Transverse colon (tissue), 4 donors: ENCODE results near the gene RUNX1. TPM values are rescaled to one million over a fixed set of nuclear protein-coding genes. Genes with fewer than 3 reads are reported as not detected.

Experiments used
- DNase-seq: peaks from one replicate; pipeline ENCODE4 v3.0.0-alpha.2; 2019
- H3K27ac ChIP-seq, 4 donors: fragments of 200-600 bp; sonication (generic); 2 replicates each; pipeline ENCODE4 v1.5.1; 2016 to 2018; ENCODE audit warnings: inconsistent platforms in 4 of 4
- H3K27me3 ChIP-seq: fragments of 200-600 bp; sonication (generic); 2 replicates; pipeline ENCODE4 v1.5.1; 2017; ENCODE audit warnings: inconsistent platforms
- H3K36me3 ChIP-seq, 4 donors: fragments of 200-600 bp; sonication (generic); 2 replicates each; pipeline ENCODE4 v1.5.1; 2017 to 2019; ENCODE audit warnings: inconsistent platforms in 4 of 4
- H3K4me1 ChIP-seq, 4 donors: fragments of 200-600 bp; sonication (generic); 2 replicates each; pipeline ENCODE4 v1.5.1; 2017 to 2020; ENCODE audit warnings: inconsistent platforms in 4 of 4
- H3K4me3 ChIP-seq, 4 donors: fragments of 200-600 bp; sonication (generic); 1 replicate in 1 of 4; 2 replicates in 3 of 4; pipeline versions ENCODE4 v1.5.1 to v1.6.1; 2017 to 2019; ENCODE audit warnings: inconsistent platforms in 4 of 4
- H3K9me3 ChIP-seq, 2 donors: fragments of 200-600 bp; sonication (generic); 2 replicates each; pipeline ENCODE4 v1.5.1; 2017 to 2019; ENCODE audit warnings: inconsistent platforms in 2 of 2
- CTCF ChIP-seq, 5 experiments: fragments of 200-600 bp in 3 of 5; fragments of 450-650 bp in 2 of 5; sonication (generic) in 3 of 5; IDR thresholded peaks; 1 replicate in 2 of 5; 2 replicates in 3 of 5; pipeline ENCODE4 v1.5.1; 2016 to 2017; ENCODE audit warnings: antibody characterized with exemption in 5 of 5, inconsistent platforms in 3 of 5, mild to moderate bottlenecking in 2 of 5, moderate library complexity in 1 of 5
- EP300 ChIP-seq: sonication (generic); formaldehyde crosslinking; IDR thresholded peaks from one replicate; pipeline ENCODE4 v1.6.1; 2017; ENCODE audit warnings: antibody characterized with exemption, low read depth
- POLR2A ChIP-seq: fragments of 450-650 bp; IDR thresholded peaks from one replicate; pipeline ENCODE4 v1.6.1; 2016; ENCODE audit warnings: antibody characterized with exemption, mild to moderate bottlenecking, moderate library complexity
- POLR2AphosphoS5 ChIP-seq, 3 donors: sonication (generic); formaldehyde crosslinking; IDR thresholded peaks; one replicate each; pipeline ENCODE4 v1.6.1; 2016; ENCODE audit warnings: antibody characterized with exemption in 3 of 3
- WGBS, 2 donors: methylation state at CpG; one replicate each; pipeline ENCODE4 v1.1.5; 2018; ENCODE audit warnings: low coverage in 1 of 2; 5-methylcytosine and 5-hydroxymethylcytosine counted together
- in situ Hi-C, 4 donors: fragments of 200-750 bp; cut with MboI; loops; one replicate each; pipeline versions ENCODE4 v1.15.0 to v1.15.1; 2017; ENCODE audit warnings: low sequenced_read_pairs in 3 of 4, low pct_ligation_motif_present in 1 of 4, low pct_unique_long_range_greater_than_20kb in 1 of 4
- intact Hi-C: fragments of 100-400 bp; cut with DNase I; formaldehyde crosslinking; loops from one replicate; pipeline ENCODE4 v1.15.1; 2023; ENCODE audit warnings: low total_unique reads
- total RNA-seq, 4 donors: library from RNA; depleted of rRNA; stranded (reverse); fragments of >200 nt; gene quantifications; one replicate each; pipeline ENCODE4 v1.1.0, GENCODE V29; 2016

Gene RUNX1
- total RNA-seq, 4 donors from 2014 or later = 8.3 to 60.1 (median 34.7) TPM

GRCh38 chr21:34817821-34818661, 231.1 kb downstream of the RUNX1 start:
- intact Hi-C loops = no loop called here
- TF ChIP-seq EP300 (no peak), CTCF (IDR thresholded peaks at IDR 0.05) (no peak)
- H3K4me3 ChIP-seq = no peak overlapping the region
- no peaks in the 10 kb centered on the region for H3K36me3 ChIP-seq
- in situ Hi-C loops = no loop called here
- peaks cover 0 to 30% (median 19%) of the 10 kb centered on the region in 4 donors for H3K4me1 ChIP-seq
- DNase-seq = no peak
- no peaks in the 10 kb centered on the region for H3K27me3 ChIP-seq
- 58 to 60% methylated on average over 6 to 16 of the region's 16 CpGs for WGBS, 2 donors
- H3K9me3 ChIP-seq = no peaks in the 10 kb centered on the region
- H3K27ac ChIP-seq = peak overlapping the region in 1 of 4 donors; percentile 21

- 87 to 90% methylated on average over 6 to 9 of the region's 9 CpGs for WGBS, 2 donors
- Histone ChIP-seq H3K27ac (no peak overlapping the region), H3K27me3 (no peaks in the 10 kb centered on the region), H3K4me3 (no peak overlapping the region), H3K36me3 (no peaks in the 10 kb centered on the region), H3K9me3 (no peaks in the 10 kb centered on the region), H3K4me1 (peaks cover 0 to 37% (median 23%) of the 10 kb centered on the region in 4 donors)
- DNase-seq = no peak
- TF ChIP-seq POLR2A (no peak), CTCF (IDR thresholded peaks at IDR 0.05) (no peak), EP300 (no peak)
- in situ Hi-C loops = no loop called here
- intact Hi-C loops = loop anchor here (1.0 kb wide), 1 partner anchor 26 kb away; no protein-coding TSS in a partner anchor
Observed at GRCh38 chr21:34815831-34816705, 233.0 kb downstream of the RUNX1 start.

GRCh38 chr21:34814529-34814951, 234.6 kb downstream of the RUNX1 start:
- intact Hi-C loops (no loop called here), in situ Hi-C loops (no loop called here)
- 77% methylated on average over 6 of the region's 6 CpGs; no CpG with 5 or more reads in 1 of the 2 donors for WGBS, 2 donors
- no peak for DNase-seq
- Histone ChIP-seq H3K27me3 (no peaks in the 10 kb centered on the region), H3K36me3 (no peaks in the 10 kb centered on the region), H3K4me3 (no peak overlapping the region), H3K27ac (no peak overlapping the region), H3K9me3 (no peaks in the 10 kb centered on the region), H3K4me1 (peaks cover 0 to 37% (median 22%) of the 10 kb centered on the region in 4 donors)
- TF ChIP-seq CTCF (IDR thresholded peaks at IDR 0.05) (no peak), POLR2A (no peak), EP300 (no peak), POLR2AphosphoS5 (IDR thresholded peaks at IDR 0.05) (no peak)

GRCh38 chr21:34813266-34813894, 235.7 kb downstream of the RUNX1 start:
- Histone ChIP-seq H3K9me3 (no peaks in the 10 kb centered on the region), H3K4me3 (no peak overlapping the region), H3K4me1 (peaks cover 0 to 38% (median 19%) of the 10 kb centered on the region in 4 donors), H3K27ac (no peak overlapping the region), H3K36me3 (no peaks in the 10 kb centered on the region), H3K27me3 (no peaks in the 10 kb centered on the region)
- 99 to 100% methylated on average over 4 to 10 of the region's 10 CpGs for WGBS, 2 donors
- in situ Hi-C loops (no loop called here), intact Hi-C loops (no loop called here)
- TF ChIP-seq POLR2AphosphoS5 (IDR thresholded peaks at IDR 0.05) (no peak), CTCF (IDR thresholded peaks at IDR 0.05) (no peak), POLR2A (no peak), EP300 (no peak)
- DNase-seq = no peak
